ENCODE data around the gene CDK14. TPM values are rescaled to one million over a fixed set of nuclear protein-coding genes. Genes with fewer than 3 reads are reported as not detected.

Gene CDK14
- polyA plus RNA-seq, 1 donor from 2014 or later = 25.1 TPM

DNA sequence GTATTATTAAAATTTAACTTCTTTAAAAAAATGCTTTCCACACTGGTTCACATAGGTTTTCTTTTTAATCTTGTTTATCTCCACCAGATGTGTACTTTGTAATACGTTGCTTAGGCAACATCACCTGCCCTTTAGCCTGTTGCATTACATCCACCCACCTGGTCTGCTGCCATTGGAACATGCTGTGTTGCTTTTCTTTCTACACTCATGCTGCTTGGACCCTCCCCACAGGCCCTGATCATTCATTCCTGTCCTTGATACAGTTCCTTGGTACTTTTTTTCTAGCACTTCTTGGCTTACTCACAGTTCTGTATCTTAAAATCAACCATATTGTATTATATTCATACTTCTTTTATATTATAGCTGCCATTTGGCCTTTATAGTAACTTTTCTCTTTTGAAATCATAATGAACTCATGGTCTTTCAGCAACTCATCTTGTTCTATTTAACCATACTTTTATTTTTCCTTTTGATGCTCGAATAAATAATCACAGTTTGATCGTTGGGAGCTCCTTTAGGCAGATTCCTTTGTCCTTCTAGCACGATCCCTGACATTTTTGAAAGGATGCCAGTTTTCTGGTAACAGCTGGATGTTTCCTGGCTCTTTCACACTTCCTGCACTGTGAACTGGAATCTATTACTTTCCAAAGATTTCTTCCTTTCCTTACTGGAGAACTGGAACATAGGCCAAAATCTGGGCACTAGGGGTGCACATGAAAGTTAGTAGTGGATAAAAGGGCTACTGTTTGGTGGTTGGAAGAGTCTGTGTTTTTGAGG is 125.1 kb downstream of the CDK14 start:
- Histone ChIP-seq H2AFZ (ENCODE audit: low read depth, low read length) (no peak overlapping the region), H3K9me2 (ENCODE audit: insufficient read depth, low read length) (no peaks in the 10 kb centered on the region), H3F3A (ENCODE audit: insufficient read depth, low read length, poor library complexity, severe bottlenecking) (no peaks in the 10 kb centered on the region), H3K4me3 (ENCODE audit: low read length) (no peak overlapping the region), H3K9me3 (ENCODE audit: low read length) (no peaks in the 10 kb centered on the region), H3K36me3 (ENCODE audit: insufficient read depth, low read length) (no peaks in the 10 kb centered on the region), H3K9ac (ENCODE audit: low read length) (no peak overlapping the region), H3K79me2 (replicated peaks; ENCODE audit: insufficient read depth, low read length) (no peaks in the 10 kb centered on the region), H3K27me3 (ENCODE audit: insufficient read depth, low read depth, low read length) (no peaks in the 10 kb centered on the region), H4K20me1 (ENCODE audit: insufficient read depth) (no peaks in the 10 kb centered on the region), H3K4me2 (ENCODE audit: low read length) (no peak overlapping the region), H3K27ac (ENCODE audit: low read length) (no peak overlapping the region)
- TF ChIP-seq, protein P1, sequence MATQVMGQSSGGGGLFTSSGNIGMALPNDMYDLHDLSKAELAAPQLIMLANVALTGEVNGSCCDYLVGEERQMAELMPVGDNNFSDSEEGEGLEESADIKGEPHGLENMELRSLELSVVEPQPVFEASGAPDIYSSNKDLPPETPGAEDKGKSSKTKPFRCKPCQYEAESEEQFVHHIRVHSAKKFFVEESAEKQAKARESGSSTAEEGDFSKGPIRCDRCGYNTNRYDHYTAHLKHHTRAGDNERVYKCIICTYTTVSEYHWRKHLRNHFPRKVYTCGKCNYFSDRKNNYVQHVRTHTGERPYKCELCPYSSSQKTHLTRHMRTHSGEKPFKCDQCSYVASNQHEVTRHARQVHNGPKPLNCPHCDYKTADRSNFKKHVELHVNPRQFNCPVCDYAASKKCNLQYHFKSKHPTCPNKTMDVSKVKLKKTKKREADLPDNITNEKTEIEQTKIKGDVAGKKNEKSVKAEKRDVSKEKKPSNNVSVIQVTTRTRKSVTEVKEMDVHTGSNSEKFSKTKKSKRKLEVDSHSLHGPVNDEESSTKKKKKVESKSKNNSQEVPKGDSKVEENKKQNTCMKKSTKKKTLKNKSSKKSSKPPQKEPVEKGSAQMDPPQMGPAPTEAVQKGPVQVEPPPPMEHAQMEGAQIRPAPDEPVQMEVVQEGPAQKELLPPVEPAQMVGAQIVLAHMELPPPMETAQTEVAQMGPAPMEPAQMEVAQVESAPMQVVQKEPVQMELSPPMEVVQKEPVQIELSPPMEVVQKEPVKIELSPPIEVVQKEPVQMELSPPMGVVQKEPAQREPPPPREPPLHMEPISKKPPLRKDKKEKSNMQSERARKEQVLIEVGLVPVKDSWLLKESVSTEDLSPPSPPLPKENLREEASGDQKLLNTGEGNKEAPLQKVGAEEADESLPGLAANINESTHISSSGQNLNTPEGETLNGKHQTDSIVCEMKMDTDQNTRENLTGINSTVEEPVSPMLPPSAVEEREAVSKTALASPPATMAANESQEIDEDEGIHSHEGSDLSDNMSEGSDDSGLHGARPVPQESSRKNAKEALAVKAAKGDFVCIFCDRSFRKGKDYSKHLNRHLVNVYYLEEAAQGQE (IDR thresholded peaks at IDR 0.05; ENCODE audit: borderline replicate concordance) = no peak
- TF ChIP-seq MXI1 (conservative IDR thresholded peaks at IDR 0.05; ENCODE audit: poor library complexity, severe bottlenecking) (no peak), TAF1 (IDR thresholded peaks at IDR 0.05; ENCODE audit: low read depth) (no peak), EP300 (conservative IDR thresholded peaks at IDR 0.05; ENCODE audit: poor library complexity, severe bottlenecking) (no peak), RAD21 (conservative IDR thresholded peaks at IDR 0.05) (no peak), EZH2 (IDR thresholded peaks at IDR 0.05; ENCODE audit: borderline replicate concordance, insufficient read depth, low read length, poor library complexity, severe bottlenecking) (no peak), SMC3 (conservative IDR thresholded peaks at IDR 0.05; ENCODE audit: poor library complexity) (no peak), POLR2AphosphoS5 (IDR thresholded peaks at IDR 0.05) (no peak)
- TF ChIP-seq, protein P2, sequence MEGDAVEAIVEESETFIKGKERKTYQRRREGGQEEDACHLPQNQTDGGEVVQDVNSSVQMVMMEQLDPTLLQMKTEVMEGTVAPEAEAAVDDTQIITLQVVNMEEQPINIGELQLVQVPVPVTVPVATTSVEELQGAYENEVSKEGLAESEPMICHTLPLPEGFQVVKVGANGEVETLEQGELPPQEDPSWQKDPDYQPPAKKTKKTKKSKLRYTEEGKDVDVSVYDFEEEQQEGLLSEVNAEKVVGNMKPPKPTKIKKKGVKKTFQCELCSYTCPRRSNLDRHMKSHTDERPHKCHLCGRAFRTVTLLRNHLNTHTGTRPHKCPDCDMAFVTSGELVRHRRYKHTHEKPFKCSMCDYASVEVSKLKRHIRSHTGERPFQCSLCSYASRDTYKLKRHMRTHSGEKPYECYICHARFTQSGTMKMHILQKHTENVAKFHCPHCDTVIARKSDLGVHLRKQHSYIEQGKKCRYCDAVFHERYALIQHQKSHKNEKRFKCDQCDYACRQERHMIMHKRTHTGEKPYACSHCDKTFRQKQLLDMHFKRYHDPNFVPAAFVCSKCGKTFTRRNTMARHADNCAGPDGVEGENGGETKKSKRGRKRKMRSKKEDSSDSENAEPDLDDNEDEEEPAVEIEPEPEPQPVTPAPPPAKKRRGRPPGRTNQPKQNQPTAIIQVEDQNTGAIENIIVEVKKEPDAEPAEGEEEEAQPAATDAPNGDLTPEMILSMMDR (IDR thresholded peaks at IDR 0.05; ENCODE audit: poor library complexity, severe bottlenecking) = no peak

DNA sequence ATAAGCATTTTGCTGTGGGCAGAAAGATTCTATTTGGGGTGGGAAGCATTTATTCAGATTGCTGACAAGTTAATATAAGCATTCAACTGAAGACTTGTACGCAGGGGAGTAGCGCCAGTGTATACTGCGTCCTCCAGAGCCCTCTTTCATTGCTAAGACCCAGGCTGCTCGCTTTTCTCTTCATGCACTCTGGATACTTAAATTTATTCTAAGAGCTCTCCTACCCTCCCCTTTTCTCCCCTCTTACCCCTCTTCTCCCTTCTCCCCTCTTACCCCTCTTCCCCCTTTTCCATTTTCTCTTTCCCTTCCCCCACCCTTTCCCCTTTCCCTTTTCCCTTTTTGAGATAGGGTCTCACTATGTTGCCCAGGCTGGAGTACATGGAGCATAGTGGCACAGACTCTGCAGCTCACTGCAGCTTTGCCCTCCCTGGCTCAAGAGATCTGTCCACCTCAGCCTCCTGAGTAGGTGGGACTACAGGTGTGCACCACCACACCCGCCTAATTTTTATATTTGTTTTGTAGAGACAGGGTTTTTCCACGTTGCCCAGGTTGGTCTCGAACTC is 125.8 kb downstream of the CDK14 start:
- H3F3A ChIP-seq (ENCODE audit: insufficient read depth, low read length, poor library complexity, severe bottlenecking) = no peaks in the 10 kb centered on the region
- no peak overlapping the region for H3K9ac ChIP-seq (ENCODE audit: low read length)
- H3K27me3 ChIP-seq (ENCODE audit: insufficient read depth, low read depth, low read length) = no peaks in the 10 kb centered on the region
- no peak overlapping the region for H3K27ac ChIP-seq (ENCODE audit: low read length)
- no peak overlapping the region for H3K4me3 ChIP-seq (ENCODE audit: low read length)
- no peak for TF ChIP-seq RAD21 (conservative IDR thresholded peaks at IDR 0.05)
- H2AFZ ChIP-seq (ENCODE audit: low read depth, low read length) = no peak overlapping the region
- no peaks in the 10 kb centered on the region for H4K20me1 ChIP-seq (ENCODE audit: insufficient read depth)
- no peaks in the 10 kb centered on the region for H3K9me2 ChIP-seq (ENCODE audit: insufficient read depth, low read length)
- H3K4me2 ChIP-seq (ENCODE audit: low read length) = no peak overlapping the region
- H3K36me3 ChIP-seq (ENCODE audit: insufficient read depth, low read length) = no peaks in the 10 kb centered on the region
- no peaks in the 10 kb centered on the region for H3K9me3 ChIP-seq (ENCODE audit: low read length)
- H3K79me2 ChIP-seq (replicated peaks; ENCODE audit: insufficient read depth, low read length) = no peaks in the 10 kb centered on the region
